ENCODE data around the gene PPP1R17. TPM values are rescaled to one million over a fixed set of nuclear protein-coding genes. Genes with fewer than 3 reads are reported as not detected.

Gene PPP1R17
- total RNA-seq, 1 donor from 2014 or later = not detected

- ATAC-seq (ENCODE audit: low read depth) = no peak
- POLR2A ChIA-PET = no interaction called here
- no peaks in the 10 kb centered on the region for H3K4me1 Mint-ChIP-seq
- H3K27ac Mint-ChIP-seq = no peak overlapping the region
- no peak for DNase-seq
- H3K4me3 Mint-ChIP-seq = no peak overlapping the region
- no peaks in the 10 kb centered on the region for H3K36me3 Mint-ChIP-seq (ENCODE audit: low read depth)
- H3K9me3 Mint-ChIP-seq = peaks cover 2% of the 10 kb centered on the region
- TF ChIP-seq, protein P1, sequence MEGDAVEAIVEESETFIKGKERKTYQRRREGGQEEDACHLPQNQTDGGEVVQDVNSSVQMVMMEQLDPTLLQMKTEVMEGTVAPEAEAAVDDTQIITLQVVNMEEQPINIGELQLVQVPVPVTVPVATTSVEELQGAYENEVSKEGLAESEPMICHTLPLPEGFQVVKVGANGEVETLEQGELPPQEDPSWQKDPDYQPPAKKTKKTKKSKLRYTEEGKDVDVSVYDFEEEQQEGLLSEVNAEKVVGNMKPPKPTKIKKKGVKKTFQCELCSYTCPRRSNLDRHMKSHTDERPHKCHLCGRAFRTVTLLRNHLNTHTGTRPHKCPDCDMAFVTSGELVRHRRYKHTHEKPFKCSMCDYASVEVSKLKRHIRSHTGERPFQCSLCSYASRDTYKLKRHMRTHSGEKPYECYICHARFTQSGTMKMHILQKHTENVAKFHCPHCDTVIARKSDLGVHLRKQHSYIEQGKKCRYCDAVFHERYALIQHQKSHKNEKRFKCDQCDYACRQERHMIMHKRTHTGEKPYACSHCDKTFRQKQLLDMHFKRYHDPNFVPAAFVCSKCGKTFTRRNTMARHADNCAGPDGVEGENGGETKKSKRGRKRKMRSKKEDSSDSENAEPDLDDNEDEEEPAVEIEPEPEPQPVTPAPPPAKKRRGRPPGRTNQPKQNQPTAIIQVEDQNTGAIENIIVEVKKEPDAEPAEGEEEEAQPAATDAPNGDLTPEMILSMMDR (IDR thresholded peaks at IDR 0.05) = no peak
- CTCF ChIA-PET = no interaction called here
- no peaks in the 10 kb centered on the region for H3K27me3 Mint-ChIP-seq
- intact Hi-C loops (cut with micrococcal nuclease) = no loop called here
Observed at GRCh38 chr7:31664890-31665289, 22.1 kb upstream of the PPP1R17 start.

DNA sequence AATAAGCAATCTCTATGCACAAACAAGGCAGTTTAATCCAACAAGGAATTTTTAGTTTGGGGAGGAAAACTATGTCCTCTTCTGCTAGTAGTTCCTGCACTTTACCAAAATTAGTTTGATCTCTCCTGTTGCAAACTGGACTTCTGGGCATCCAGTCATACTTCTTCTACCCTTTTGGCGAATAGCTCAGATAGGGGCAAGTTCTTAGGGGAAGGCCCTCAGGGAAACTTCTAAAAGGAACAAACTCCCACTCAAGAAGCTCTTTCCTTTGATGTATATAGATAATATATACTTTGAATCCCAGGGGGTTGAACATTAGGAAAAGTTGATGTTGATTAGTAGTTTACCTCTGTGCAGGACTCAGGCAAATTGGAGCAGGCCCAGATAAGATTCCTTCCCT is 21.5 kb upstream of the PPP1R17 start:
- intact Hi-C loops (cut with micrococcal nuclease) = no loop called here
- CTCF ChIA-PET = no interaction called here
- Mint-ChIP-seq H3K9me3 (no peaks in the 10 kb centered on the region), H3K27me3 (no peaks in the 10 kb centered on the region), H3K4me3 (no peak overlapping the region), H3K36me3 (ENCODE audit: low read depth) (no peaks in the 10 kb centered on the region), H3K4me1 (no peaks in the 10 kb centered on the region), H3K27ac (no peak overlapping the region)
- TF ChIP-seq, protein P1 (IDR thresholded peaks at IDR 0.05) = no peak
- POLR2A ChIA-PET = no interaction called here
- DNase-seq (no peak), ATAC-seq (ENCODE audit: low read depth) (no peak)

GRCh38 chr7:31669461-31669860 is 17.6 kb upstream of the PPP1R17 start:
- CTCF ChIA-PET = no interaction called here
- H3K27ac Mint-ChIP-seq = no peak overlapping the region
- H3K4me1 Mint-ChIP-seq = no peaks in the 10 kb centered on the region
- no peak overlapping the region for H3K4me3 Mint-ChIP-seq
- no peaks in the 10 kb centered on the region for H3K27me3 Mint-ChIP-seq
- no peaks in the 10 kb centered on the region for H3K36me3 Mint-ChIP-seq (ENCODE audit: low read depth)
- intact Hi-C loops (cut with micrococcal nuclease) = no loop called here
- DNase-seq (no peak), ATAC-seq (ENCODE audit: low read depth) (no peak)
- H3K9me3 Mint-ChIP-seq = no peaks in the 10 kb centered on the region
- POLR2A ChIA-PET = no interaction called here
- TF ChIP-seq, protein P1 (IDR thresholded peaks at IDR 0.05) = no peak

DNA sequence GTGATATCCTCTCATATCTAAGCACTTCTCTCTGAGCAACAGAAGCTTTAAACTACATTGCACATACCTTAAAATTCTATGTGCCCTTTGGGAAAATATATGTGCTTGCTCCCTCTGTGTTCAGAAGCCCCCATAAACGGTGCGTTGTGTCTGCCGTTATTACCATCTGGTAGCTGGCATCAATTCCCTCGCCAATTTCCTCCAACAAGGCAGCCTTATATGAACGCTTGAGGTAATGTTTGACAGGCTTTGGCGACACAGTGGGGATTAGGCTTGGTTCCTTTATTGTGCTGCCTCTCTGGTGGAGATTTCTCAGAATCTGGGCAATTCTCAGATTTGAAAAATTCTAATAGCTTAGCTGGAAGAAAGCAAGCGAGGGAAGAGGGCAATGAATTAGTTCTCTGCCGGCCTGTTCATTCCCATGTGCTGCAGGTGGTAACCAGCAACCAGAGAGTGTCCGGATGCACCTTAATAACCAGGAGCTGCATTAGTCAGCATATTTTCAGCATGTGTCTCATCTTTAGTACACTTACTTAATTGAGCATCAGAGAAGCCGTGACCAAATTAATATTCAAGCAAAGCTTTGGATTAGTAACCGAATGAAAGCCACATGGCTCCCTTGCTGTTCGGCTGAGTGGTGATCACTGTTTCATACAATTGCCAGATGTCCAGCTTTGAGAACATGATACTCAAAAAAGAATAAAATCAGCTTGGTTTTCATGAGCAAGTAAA is 7.3 kb upstream of the PPP1R17 start:
- Mint-ChIP-seq H3K27ac (no peak overlapping the region), H3K9me3 (no peaks in the 10 kb centered on the region), H3K27me3 (peaks cover 2% of the 10 kb centered on the region), H3K36me3 (ENCODE audit: low read depth) (no peaks in the 10 kb centered on the region), H3K4me3 (no peak overlapping the region), H3K4me1 (no peaks in the 10 kb centered on the region)
- intact Hi-C loops (cut with micrococcal nuclease) = no loop called here
- ATAC-seq (ENCODE audit: low read depth) (no peak), DNase-seq (no peak)
- TF ChIP-seq, protein P1 (IDR thresholded peaks at IDR 0.05) = no peak
- CTCF ChIA-PET = no interaction called here
- POLR2A ChIA-PET = no interaction called here

DNA sequence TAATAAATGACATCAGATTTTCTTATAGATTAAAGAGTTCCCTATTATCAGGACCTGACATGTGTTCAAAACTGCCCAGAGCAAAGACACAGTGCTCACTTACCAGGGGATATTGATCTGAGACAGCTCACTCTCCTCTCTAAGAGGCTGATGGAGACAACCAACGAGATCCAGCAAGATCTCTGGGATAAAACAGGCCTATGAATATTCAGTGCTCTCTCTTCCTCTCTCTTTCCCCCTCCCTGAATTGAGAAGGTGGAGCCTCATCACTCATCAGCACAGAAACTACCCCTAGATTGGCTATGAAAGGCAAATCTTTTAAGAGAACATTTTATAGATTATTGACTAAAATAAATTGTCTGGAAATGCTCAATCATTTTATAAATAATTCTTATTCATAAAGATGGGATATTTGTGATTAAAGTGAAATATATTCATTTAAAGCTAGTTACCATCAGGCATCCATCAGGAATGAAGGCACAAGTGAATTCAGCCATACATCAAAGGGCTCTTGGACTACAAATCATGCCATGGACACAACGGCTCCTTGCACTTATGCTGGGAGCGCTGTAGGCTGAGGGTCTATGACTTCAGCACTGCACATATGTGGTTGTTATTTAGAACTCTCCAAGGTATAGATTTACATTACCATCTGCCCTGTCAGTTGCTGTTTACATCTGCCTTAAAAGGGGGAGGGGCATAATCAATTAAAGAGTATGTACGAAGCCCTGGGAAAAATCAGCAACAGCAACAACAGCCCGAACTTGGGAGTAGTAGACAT is 3.4 kb upstream of the PPP1R17 start:
- CTCF ChIA-PET = no interaction called here
- Mint-ChIP-seq H3K27ac (no peak overlapping the region), H3K27me3 (no peaks in the 10 kb centered on the region), H3K36me3 (ENCODE audit: low read depth) (no peaks in the 10 kb centered on the region), H3K4me3 (no peak overlapping the region), H3K4me1 (peaks cover 15% of the 10 kb centered on the region), H3K9me3 (peaks cover 2% of the 10 kb centered on the region)
- ATAC-seq (ENCODE audit: low read depth) (no peak), DNase-seq (no peak)
- TF ChIP-seq, protein P1 (IDR thresholded peaks at IDR 0.05) = no peak
- POLR2A ChIA-PET = no interaction called here
- intact Hi-C loops (cut with micrococcal nuclease) = no loop called here
